ENCODE data around the gene PIEZO2.

Gene PIEZO2

GRCh38 chr18:11124054-11124453, 25.3 kb downstream of the PIEZO2 start:
- H3K27ac ChIP-seq: no peak overlapping the region
- H3K9me3 ChIP-seq (ENCODE audit: low read depth, low read length): no peaks in the 10 kb centered on the region
- H3K4me3 ChIP-seq: no peak overlapping the region
- H3K36me3 ChIP-seq (ENCODE audit: insufficient read depth, low read length): no peaks in the 10 kb centered on the region
- no peak for TF ChIP-seq POLR2AphosphoS5 (IDR thresholded peaks at IDR 0.05; ENCODE audit: borderline replicate concordance, low read depth, low read length)
- no peak for TF ChIP-seq EZH2 (IDR thresholded peaks at IDR 0.05)
- H3K9ac ChIP-seq (ENCODE audit: insufficient read length): no peak overlapping the region
- no peak for DNase-seq (ENCODE audit: low read depth, low spot score)

GRCh38 chr18:11121443-11121849, 27.9 kb downstream of the PIEZO2 start:
- no peak for DNase-seq (ENCODE audit: low read depth, low spot score)
- Histone ChIP-seq H3K27ac (no peak overlapping the region), H3K9ac (ENCODE audit: insufficient read length) (no peak overlapping the region), H3K4me3 (no peak overlapping the region), H3K9me3 (ENCODE audit: low read depth, low read length) (no peaks in the 10 kb centered on the region), H3K36me3 (ENCODE audit: insufficient read depth, low read length) (no peaks in the 10 kb centered on the region)
- TF ChIP-seq POLR2AphosphoS5 (IDR thresholded peaks at IDR 0.05; ENCODE audit: borderline replicate concordance, low read depth, low read length) (no peak), FOXP2 (optimal IDR thresholded peaks at IDR 0.05; ENCODE audit: control extremely low read depth, extremely low read length, insufficient read depth) (no peak), EZH2 (IDR thresholded peaks at IDR 0.05) (no peak)

GRCh38 chr18:11119959-11120587, 29.3 kb downstream of the PIEZO2 start:
- no peak for DNase-seq (ENCODE audit: low read depth, low spot score)
- no peak overlapping the region for H3K9ac ChIP-seq (ENCODE audit: insufficient read length)
- TF ChIP-seq EZH2 (IDR thresholded peaks at IDR 0.05): no peak
- no peak for TF ChIP-seq POLR2AphosphoS5 (IDR thresholded peaks at IDR 0.05; ENCODE audit: borderline replicate concordance, low read depth, low read length)
- no peak for TF ChIP-seq FOXP2 (optimal IDR thresholded peaks at IDR 0.05; ENCODE audit: control extremely low read depth, extremely low read length, insufficient read depth)
- H3K27ac ChIP-seq: no peak overlapping the region
- H3K36me3 ChIP-seq (ENCODE audit: insufficient read depth, low read length): no peaks in the 10 kb centered on the region
- no peaks in the 10 kb centered on the region for H3K9me3 ChIP-seq (ENCODE audit: low read depth, low read length)
- no peak overlapping the region for H3K4me3 ChIP-seq

- H3K9ac ChIP-seq (ENCODE audit: insufficient read length): no peak overlapping the region
- TF ChIP-seq EZH2 (IDR thresholded peaks at IDR 0.05): no peak
- TF ChIP-seq FOXP2 (optimal IDR thresholded peaks at IDR 0.05; ENCODE audit: control extremely low read depth, extremely low read length, insufficient read depth): no peak
- no peak for TF ChIP-seq POLR2AphosphoS5 (IDR thresholded peaks at IDR 0.05; ENCODE audit: borderline replicate concordance, low read depth, low read length)
- DNase-seq (ENCODE audit: low read depth, low spot score): no peak
- no peaks in the 10 kb centered on the region for H3K9me3 ChIP-seq (ENCODE audit: low read depth, low read length)
- H3K36me3 ChIP-seq (ENCODE audit: insufficient read depth, low read length): no peaks in the 10 kb centered on the region
- no peak overlapping the region for H3K4me3 ChIP-seq
- no peak overlapping the region for H3K27ac ChIP-seq
Measured at GRCh38 chr18:11119550-11119949, 29.8 kb downstream of the PIEZO2 start.

GRCh38 chr18:11118051-11118766, 31.2 kb downstream of the PIEZO2 start:
- TF ChIP-seq FOXP2 (optimal IDR thresholded peaks at IDR 0.05; ENCODE audit: control extremely low read depth, extremely low read length, insufficient read depth) (no peak), POLR2AphosphoS5 (IDR thresholded peaks at IDR 0.05; ENCODE audit: borderline replicate concordance, low read depth, low read length) (no peak), EZH2 (IDR thresholded peaks at IDR 0.05) (no peak)
- Histone ChIP-seq H3K27ac (no peak overlapping the region), H3K4me3 (no peak overlapping the region), H3K36me3 (ENCODE audit: insufficient read depth, low read length) (no peaks in the 10 kb centered on the region), H3K9ac (ENCODE audit: insufficient read length) (no peak overlapping the region), H3K9me3 (ENCODE audit: low read depth, low read length) (no peaks in the 10 kb centered on the region)
- no peak for DNase-seq (ENCODE audit: low read depth, low spot score)

GRCh38 chr18:11115276-11115675, 34.1 kb downstream of the PIEZO2 start:
- TF ChIP-seq EZH2 (IDR thresholded peaks at IDR 0.05) (no peak), POLR2AphosphoS5 (IDR thresholded peaks at IDR 0.05; ENCODE audit: borderline replicate concordance, low read depth, low read length) (no peak), FOXP2 (optimal IDR thresholded peaks at IDR 0.05; ENCODE audit: control extremely low read depth, extremely low read length, insufficient read depth) (no peak)
- no peak for DNase-seq (ENCODE audit: low read depth, low spot score)
- no peaks in the 10 kb centered on the region for H3K36me3 ChIP-seq (ENCODE audit: insufficient read depth, low read length)
- no peak overlapping the region for H3K9ac ChIP-seq (ENCODE audit: insufficient read length)
- no peaks in the 10 kb centered on the region for H3K9me3 ChIP-seq (ENCODE audit: low read depth, low read length)
- no peak overlapping the region for H3K27ac ChIP-seq
- no peak overlapping the region for H3K4me3 ChIP-seq

GRCh38 chr18:11114653-11115052, 34.7 kb downstream of the PIEZO2 start:
- no peak overlapping the region for H3K9ac ChIP-seq (ENCODE audit: insufficient read length)
- H3K9me3 ChIP-seq (ENCODE audit: low read depth, low read length): no peaks in the 10 kb centered on the region
- no peaks in the 10 kb centered on the region for H3K36me3 ChIP-seq (ENCODE audit: insufficient read depth, low read length)
- no peak for DNase-seq (ENCODE audit: low read depth, low spot score)
- TF ChIP-seq POLR2AphosphoS5 (IDR thresholded peaks at IDR 0.05; ENCODE audit: borderline replicate concordance, low read depth, low read length): no peak
- no peak for TF ChIP-seq EZH2 (IDR thresholded peaks at IDR 0.05)
- no peak for TF ChIP-seq FOXP2 (optimal IDR thresholded peaks at IDR 0.05; ENCODE audit: control extremely low read depth, extremely low read length, insufficient read depth)
- H3K4me3 ChIP-seq: no peak overlapping the region
- no peak overlapping the region for H3K27ac ChIP-seq

GRCh38 chr18:11113937-11114336, 35.4 kb downstream of the PIEZO2 start:
- H3K4me3 ChIP-seq: no peak overlapping the region
- DNase-seq (ENCODE audit: low read depth, low spot score): no peak
- H3K27ac ChIP-seq: no peak overlapping the region
- H3K9ac ChIP-seq (ENCODE audit: insufficient read length): no peak overlapping the region
- TF ChIP-seq POLR2AphosphoS5 (IDR thresholded peaks at IDR 0.05; ENCODE audit: borderline replicate concordance, low read depth, low read length) (no peak), FOXP2 (optimal IDR thresholded peaks at IDR 0.05; ENCODE audit: control extremely low read depth, extremely low read length, insufficient read depth) (no peak), EZH2 (IDR thresholded peaks at IDR 0.05) (no peak)
- H3K9me3 ChIP-seq (ENCODE audit: low read depth, low read length): no peaks in the 10 kb centered on the region
- H3K36me3 ChIP-seq (ENCODE audit: insufficient read depth, low read length): no peaks in the 10 kb centered on the region

All from SK-N-MC (cell line).